Activated CD4-positive, alpha-beta T cell treated with anti-CD3 and anti-CD28 coated beads, Interleukin-2, amount 10 ng/mL, durations not matched to agents 24 days and 14 days (primary cell): ENCODE measurements around the gene ADGRG6. TPM values are rescaled to one million over a fixed set of nuclear protein-coding genes. Genes with fewer than 3 reads are reported as not detected.

ENCODE experiments used
- DNase-seq: peaks from one replicate; pipeline ENCODE4 v3.0.0; 2022
- H3K27ac Mint-ChIP-seq: one replicate; pipeline ENCODE4 v1.8.0; 2022; ENCODE audit warnings: mild to moderate bottlenecking, mixed read lengths
- H3K27me3 Mint-ChIP-seq: one replicate; pipeline ENCODE4 v1.8.0; 2022; ENCODE audit warnings: mixed read lengths
- H3K36me3 Mint-ChIP-seq: one replicate; pipeline ENCODE4 v1.8.0; 2022; ENCODE audit warnings: low read depth, mild to moderate bottlenecking, mixed read lengths
- H3K4me1 Mint-ChIP-seq: one replicate; pipeline ENCODE4 v1.8.0; 2021; ENCODE audit warnings: mixed read lengths
- H3K4me3 Mint-ChIP-seq: one replicate; pipeline ENCODE4 v1.8.0; 2022; ENCODE audit warnings: mild to moderate bottlenecking, moderate library complexity, mixed read lengths
- H3K9me3 Mint-ChIP-seq: one replicate; pipeline ENCODE4 v1.8.0; 2021; ENCODE audit warnings: mixed read lengths
- intact Hi-C: fragments of 100-400 bp; cut with micrococcal nuclease; formaldehyde crosslinking; loops from one replicate; pipeline ENCODE4 v1.15.1; 2023
- total RNA-seq: library from RNA; stranded (reverse); gene quantifications from 2 replicates; pipeline ENCODE4 v1.2.3, GENCODE V29; 2022

ADGRG6 gene
- not detected in 2 replicates for total RNA-seq

DNA sequence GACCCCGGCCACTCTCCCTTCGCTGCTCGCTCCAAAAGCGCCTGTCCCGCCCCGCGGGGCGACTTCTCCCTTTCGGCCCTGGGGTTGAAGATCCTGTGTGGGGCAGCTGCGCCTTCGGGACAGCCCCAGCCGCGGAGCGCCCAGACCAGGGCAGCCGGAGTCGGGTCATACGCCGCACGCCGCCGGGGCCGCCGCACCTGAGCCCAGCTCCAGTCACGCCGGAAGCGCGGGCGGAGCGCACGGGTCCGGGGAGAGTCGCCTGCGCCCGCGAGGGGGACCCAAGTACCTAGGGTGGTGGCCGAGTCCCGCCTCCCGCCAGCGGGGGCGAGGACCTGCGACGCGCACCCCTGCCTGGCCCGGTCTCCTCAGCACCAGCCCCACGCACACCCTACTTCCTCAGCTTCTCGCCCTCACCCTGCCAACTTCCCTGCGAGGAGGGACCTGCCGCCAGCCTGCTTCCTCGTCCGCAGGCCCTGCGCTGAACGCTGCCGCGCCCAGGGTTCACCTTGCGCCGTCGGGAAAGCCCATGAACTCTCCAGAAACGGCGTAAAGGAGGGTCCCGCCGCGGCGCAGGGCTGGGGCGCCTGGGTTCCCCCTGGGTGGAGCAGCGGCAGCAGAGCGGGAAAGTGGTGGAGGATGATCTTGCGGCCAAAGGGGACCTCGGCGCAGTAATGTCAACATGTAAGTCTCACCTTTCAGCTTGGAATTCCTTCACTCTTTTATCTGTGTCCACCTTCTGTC lies at the start of gene ADGRG6:
TSS of gene ADGRG6 (plus strand) at position 357 of the 741 bp plus-strand sequence. CDS start at position 680, 323 bp downstream.
- no peaks in the 10 kb centered on the region for H3K9me3 Mint-ChIP-seq
- no peaks in the 10 kb centered on the region for H3K36me3 Mint-ChIP-seq
- no peak within 1 kb of the TSS for H3K27ac Mint-ChIP-seq
- H3K27me3 Mint-ChIP-seq, result peaks cover 45% of the 10 kb centered on the region
- peak within 1 kb of the TSS; percentile 81 for H3K4me3 Mint-ChIP-seq
- intact Hi-C loops, result no loop called here
- DNase-seq, result peak; percentile 74
- peaks cover 6% of the 10 kb centered on the region for H3K4me1 Mint-ChIP-seq

DNA sequence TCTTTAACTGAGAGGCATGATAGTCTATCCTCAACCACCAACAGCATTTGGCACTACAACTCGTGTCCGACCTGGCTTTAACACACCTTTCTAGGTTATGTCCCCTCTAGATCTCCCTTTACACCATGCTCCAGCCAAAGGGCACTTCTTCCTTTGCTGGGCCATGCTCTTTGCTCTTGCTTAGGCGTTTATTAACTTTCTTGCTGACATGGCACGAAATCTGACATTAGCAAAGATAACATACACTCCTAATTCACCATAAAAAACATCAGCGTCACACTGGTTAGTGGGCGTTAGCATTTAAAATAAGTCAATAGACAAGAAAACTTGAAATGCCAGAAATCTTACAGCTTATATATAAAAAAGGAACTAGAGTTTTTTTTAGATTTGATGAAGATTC lies 47.3 kb upstream of the ADGRG6 start:
- H3K27ac Mint-ChIP-seq, result no peak overlapping the region
- H3K4me3 Mint-ChIP-seq, result no peak overlapping the region
- no peaks in the 10 kb centered on the region for H3K27me3 Mint-ChIP-seq
- intact Hi-C loops, result no loop called here
- no peaks in the 10 kb centered on the region for H3K36me3 Mint-ChIP-seq
- no peak for DNase-seq
- no peaks in the 10 kb centered on the region for H3K4me1 Mint-ChIP-seq
- no peaks in the 10 kb centered on the region for H3K9me3 Mint-ChIP-seq

DNA sequence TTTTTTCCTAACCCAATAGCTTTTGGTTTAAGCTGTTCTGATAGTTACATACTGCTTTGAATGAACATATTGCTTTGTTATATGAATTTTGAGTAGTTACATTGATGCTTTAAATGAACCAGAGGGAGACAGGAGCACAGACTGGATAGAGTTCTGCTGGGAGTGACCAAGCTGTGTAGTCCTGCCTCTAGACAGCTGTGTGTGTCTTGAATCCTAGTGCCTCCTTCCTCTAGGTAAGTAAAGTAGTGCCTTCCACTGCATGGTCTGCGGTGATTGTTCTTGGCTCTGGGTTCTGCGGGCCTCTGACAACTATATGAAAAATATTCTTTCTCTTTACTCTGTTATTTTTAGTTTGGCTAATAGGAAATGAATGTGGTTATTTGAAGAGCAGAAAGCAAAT lies 46.0 kb upstream of the ADGRG6 start:
- no peaks in the 10 kb centered on the region for H3K27me3 Mint-ChIP-seq
- intact Hi-C loops, result no loop called here
- H3K27ac Mint-ChIP-seq, result no peak overlapping the region
- H3K4me1 Mint-ChIP-seq, result no peaks in the 10 kb centered on the region
- no peak for DNase-seq
- no peaks in the 10 kb centered on the region for H3K36me3 Mint-ChIP-seq
- no peak overlapping the region for H3K4me3 Mint-ChIP-seq
- no peaks in the 10 kb centered on the region for H3K9me3 Mint-ChIP-seq

DNA sequence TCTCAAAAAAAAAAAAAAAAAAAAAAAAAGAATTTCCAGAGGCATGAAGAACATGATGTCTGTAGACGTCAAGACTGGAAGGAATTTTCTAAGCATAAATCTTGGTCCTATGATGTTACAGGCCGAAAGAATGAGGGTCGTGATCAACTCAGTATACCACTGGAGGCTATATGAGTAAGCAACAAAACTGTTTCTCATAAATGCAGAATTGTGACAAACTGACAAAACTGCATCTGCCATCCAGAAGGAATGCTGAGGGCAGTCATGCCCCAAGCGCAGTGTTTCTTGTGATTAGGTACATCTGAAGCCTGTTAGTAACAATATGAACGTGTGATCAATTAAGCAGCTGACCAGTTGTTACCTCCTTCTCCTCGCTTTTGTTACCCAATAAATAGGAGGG lies 43.5 kb upstream of the ADGRG6 start:
- H3K9me3 Mint-ChIP-seq, result no peaks in the 10 kb centered on the region
- no peak for DNase-seq
- H3K27ac Mint-ChIP-seq, result no peak overlapping the region
- no peaks in the 10 kb centered on the region for H3K4me1 Mint-ChIP-seq
- intact Hi-C loops, result no loop called here
- no peak overlapping the region for H3K4me3 Mint-ChIP-seq
- H3K36me3 Mint-ChIP-seq, result no peaks in the 10 kb centered on the region
- H3K27me3 Mint-ChIP-seq, result peaks cover 2% of the 10 kb centered on the region

DNA sequence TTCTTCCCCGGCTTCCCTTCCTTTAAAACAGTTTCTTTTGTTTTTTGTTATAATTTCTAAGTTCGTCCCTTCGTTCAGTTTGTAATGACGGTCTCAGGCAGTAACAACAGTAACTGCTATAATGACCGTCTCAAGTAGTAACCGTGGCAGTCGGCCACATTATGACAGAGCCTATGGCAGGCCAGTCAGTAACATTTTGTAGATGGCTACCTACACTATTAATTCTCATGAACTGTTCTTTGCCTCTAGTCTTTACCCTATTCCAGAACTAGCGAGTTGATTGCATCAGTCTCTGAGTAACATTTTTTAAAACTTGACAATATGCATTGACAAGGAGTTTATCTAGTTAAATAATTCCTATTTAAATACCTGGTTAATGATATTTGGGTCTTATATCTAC lies 43.0 kb upstream of the ADGRG6 start:
- intact Hi-C loops, result no loop called here
- H3K4me1 Mint-ChIP-seq, result no peaks in the 10 kb centered on the region
- no peak for DNase-seq
- no peaks in the 10 kb centered on the region for H3K9me3 Mint-ChIP-seq
- H3K36me3 Mint-ChIP-seq, result no peaks in the 10 kb centered on the region
- peaks cover 2% of the 10 kb centered on the region for H3K27me3 Mint-ChIP-seq
- H3K27ac Mint-ChIP-seq, result no peak overlapping the region
- H3K4me3 Mint-ChIP-seq, result no peak overlapping the region

DNA sequence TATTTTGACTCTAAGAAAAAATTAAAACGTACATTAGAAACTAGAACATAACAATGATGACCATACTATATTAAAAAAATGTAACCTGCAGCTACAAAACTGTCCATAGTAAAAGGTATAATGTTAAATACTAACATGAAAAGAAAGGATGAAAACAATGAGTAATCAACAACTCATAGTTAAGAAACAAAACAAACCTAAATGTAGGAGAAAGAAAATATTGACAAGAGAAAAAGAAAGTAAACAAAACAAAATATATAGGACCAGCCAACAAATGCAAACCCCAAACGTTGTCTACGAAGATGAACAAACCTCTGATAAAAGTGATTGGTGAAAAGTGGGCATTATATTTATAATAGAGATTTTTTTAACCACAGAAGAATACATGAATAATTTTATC lies 41.1 kb upstream of the ADGRG6 start:
- peaks cover 7% of the 10 kb centered on the region for H3K27me3 Mint-ChIP-seq
- H3K4me3 Mint-ChIP-seq, result no peak overlapping the region

DNA sequence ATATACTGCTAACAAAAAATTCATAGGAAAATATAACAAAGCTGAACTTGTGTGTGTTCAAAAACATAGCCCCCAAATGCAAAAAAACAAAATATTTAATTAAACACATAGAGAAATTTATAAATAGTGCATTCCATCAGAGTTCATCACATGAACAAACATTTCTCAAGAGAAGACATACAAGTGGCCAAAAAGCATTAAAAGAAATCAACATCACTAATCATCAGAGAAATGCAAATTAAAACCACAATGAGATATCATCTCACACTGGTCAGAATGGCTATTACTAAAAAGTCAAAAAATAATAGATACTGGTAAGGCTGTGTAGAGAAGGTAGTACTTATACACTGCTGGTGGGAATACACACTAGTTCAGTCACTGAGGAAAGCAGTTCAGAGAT lies 39.6 kb upstream of the ADGRG6 start:
- Mint-ChIP-seq H3K4me1 (no peaks in the 10 kb centered on the region), H3K9me3 (no peaks in the 10 kb centered on the region)

More for the DNA sequence above, 41.1 kb upstream of the ADGRG6 start:
- Mint-ChIP-seq H3K9me3 (no peaks in the 10 kb centered on the region), H3K4me1 (no peaks in the 10 kb centered on the region), H3K27ac (no peak overlapping the region), H3K36me3 (no peaks in the 10 kb centered on the region)
- no peak for DNase-seq
- intact Hi-C loops, result no loop called here

DNA sequence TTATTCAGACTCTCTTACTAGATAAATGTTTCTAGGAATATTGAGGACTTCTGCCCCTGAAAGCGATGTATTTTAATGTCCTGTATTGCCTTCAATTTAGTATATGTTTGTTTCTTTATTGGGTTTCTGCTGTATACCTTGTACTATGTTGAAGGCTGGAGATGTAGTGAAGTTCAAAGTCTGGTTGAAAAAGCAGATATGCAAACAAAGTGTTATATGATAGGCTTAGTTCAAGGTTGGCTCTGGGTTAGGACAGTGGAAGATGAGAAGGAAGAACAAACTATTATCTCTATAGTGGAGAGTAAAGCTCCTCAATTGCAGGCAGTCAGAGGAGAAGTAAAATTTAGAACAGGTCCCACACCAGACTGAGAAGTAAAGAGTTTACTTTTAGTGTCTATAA lies 36.3 kb upstream of the ADGRG6 start:
- no peaks in the 10 kb centered on the region for H3K36me3 Mint-ChIP-seq
- H3K27me3 Mint-ChIP-seq, result peaks cover 7% of the 10 kb centered on the region
- no peak overlapping the region for H3K27ac Mint-ChIP-seq
- no peak overlapping the region for H3K4me3 Mint-ChIP-seq
- no peaks in the 10 kb centered on the region for H3K4me1 Mint-ChIP-seq
- no peak for DNase-seq
- H3K9me3 Mint-ChIP-seq, result no peaks in the 10 kb centered on the region
- intact Hi-C loops, result no loop called here

More for the DNA sequence above, 39.6 kb upstream of the ADGRG6 start:
- Mint-ChIP-seq H3K27ac (no peak overlapping the region), H3K4me3 (no peak overlapping the region), H3K27me3 (peaks cover 7% of the 10 kb centered on the region), H3K36me3 (no peaks in the 10 kb centered on the region)
- intact Hi-C loops, result no loop called here
- DNase-seq, result no peak

DNA sequence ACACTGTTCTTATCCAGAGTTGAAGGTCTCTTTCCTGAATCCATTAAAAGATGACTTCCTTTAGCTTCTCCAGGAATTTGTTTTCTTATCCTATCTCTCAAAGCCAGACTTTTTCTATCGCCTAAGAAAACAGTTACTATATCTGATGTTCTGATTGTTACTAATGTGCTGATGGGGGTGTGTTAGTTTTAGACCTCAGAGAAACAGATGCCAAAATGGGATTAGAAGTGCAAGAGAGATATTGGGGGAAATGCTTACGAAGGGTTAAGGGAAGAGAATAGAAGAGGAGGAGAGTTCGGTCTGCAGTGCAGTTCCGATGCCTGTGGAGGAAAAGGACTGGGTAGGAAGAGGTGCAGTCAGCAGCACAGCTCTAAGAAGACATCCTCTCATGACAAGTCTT lies 35.7 kb upstream of the ADGRG6 start:
- DNase-seq, result no peak
- Mint-ChIP-seq H3K4me1 (no peaks in the 10 kb centered on the region), H3K4me3 (no peak overlapping the region), H3K27ac (no peak overlapping the region), H3K27me3 (peaks cover 7% of the 10 kb centered on the region), H3K9me3 (no peaks in the 10 kb centered on the region), H3K36me3 (no peaks in the 10 kb centered on the region)
- intact Hi-C loops, result no loop called here

DNA sequence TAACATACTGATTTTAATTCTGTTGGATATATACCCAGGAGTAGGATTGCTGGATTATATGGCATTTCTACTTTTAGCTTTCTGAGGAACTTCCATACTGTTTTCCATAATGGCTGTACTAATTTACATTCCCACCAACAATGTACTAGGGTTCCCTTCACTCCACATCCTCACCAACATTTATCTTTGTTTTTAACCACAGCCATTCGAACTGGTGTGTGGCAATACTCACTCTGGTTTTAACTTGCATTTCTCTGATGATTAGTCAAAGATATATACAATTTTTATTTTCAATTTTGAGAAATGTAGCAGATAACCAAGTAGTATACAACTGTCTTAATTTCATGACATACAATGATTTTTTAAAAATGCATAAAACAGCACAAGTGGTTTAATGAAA lies 30.3 kb upstream of the ADGRG6 start:
- H3K27me3 Mint-ChIP-seq, result peaks cover 9% of the 10 kb centered on the region
- H3K9me3 Mint-ChIP-seq, result no peaks in the 10 kb centered on the region
- H3K4me1 Mint-ChIP-seq, result no peaks in the 10 kb centered on the region
- no peak overlapping the region for H3K27ac Mint-ChIP-seq
- no peaks in the 10 kb centered on the region for H3K36me3 Mint-ChIP-seq
- no peak overlapping the region for H3K4me3 Mint-ChIP-seq
- DNase-seq, result no peak
- intact Hi-C loops, result no loop called here

DNA sequence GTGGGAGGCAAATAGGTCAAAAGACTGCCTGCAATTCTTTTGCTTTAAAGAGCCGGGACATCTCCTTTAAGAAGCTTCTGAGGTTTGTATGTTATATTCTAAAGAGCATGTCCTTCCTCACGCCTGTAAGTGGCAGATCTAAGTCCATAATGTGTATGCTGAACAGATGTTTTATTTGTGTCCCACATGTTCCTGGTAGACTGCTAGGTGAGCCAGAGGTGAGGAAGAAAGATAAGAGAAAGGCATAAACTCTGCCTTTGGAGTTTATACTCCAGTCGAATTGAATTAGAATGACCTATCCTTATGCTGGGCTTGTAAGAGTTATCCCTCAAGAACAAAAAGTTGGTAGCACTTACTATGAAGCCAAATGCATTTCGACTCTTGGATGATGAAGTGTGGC lies 27.2 kb upstream of the ADGRG6 start:
- intact Hi-C loops, result no loop called here
- Mint-ChIP-seq H3K36me3 (no peaks in the 10 kb centered on the region), H3K27ac (no peak overlapping the region), H3K4me1 (no peaks in the 10 kb centered on the region), H3K4me3 (no peak overlapping the region), H3K9me3 (no peaks in the 10 kb centered on the region), H3K27me3 (peaks cover 11% of the 10 kb centered on the region)
- no peak for DNase-seq

DNA sequence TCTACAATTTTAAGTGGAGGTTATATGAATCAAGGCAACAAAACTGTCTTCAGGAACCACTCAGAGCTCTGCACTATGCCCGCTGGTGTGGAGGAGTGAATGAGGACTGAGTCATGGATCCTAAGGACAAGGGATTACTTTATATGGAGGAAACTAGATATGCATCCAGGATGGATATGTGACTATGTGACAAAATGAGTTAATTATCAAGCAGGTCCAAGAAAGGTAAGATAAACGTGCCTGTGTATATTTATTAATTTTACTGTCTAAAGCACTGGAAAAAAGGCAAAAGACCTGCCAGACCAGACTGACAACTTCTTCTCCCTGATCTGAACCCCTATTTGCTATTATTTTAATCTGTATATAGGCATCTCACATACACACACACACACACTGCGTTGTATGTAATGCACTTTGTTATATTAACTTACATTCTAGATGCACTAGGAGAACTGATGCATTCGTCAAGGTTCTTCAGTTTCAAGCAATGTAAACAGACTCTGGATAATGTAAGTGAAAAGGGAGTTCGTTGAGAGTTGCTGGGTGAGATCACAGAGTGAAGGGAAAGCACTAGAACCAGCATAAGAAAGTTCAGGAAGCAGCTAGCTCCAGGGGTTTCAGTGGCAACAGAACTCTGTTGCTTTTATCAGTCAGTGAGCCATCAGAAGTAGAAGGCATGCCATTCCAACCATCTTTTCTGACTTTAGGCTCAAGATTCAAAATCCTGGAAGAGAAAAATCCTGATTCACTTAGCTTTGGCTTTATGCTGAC lies 26.4 kb upstream of the ADGRG6 start:
- H3K9me3 Mint-ChIP-seq, result no peaks in the 10 kb centered on the region
- H3K36me3 Mint-ChIP-seq, result no peaks in the 10 kb centered on the region
- H3K4me3 Mint-ChIP-seq, result no peak overlapping the region
- intact Hi-C loops, result no loop called here
- H3K27ac Mint-ChIP-seq, result no peak overlapping the region
- H3K4me1 Mint-ChIP-seq, result no peaks in the 10 kb centered on the region
- DNase-seq, result no peak
- H3K27me3 Mint-ChIP-seq, result peaks cover 11% of the 10 kb centered on the region

DNA sequence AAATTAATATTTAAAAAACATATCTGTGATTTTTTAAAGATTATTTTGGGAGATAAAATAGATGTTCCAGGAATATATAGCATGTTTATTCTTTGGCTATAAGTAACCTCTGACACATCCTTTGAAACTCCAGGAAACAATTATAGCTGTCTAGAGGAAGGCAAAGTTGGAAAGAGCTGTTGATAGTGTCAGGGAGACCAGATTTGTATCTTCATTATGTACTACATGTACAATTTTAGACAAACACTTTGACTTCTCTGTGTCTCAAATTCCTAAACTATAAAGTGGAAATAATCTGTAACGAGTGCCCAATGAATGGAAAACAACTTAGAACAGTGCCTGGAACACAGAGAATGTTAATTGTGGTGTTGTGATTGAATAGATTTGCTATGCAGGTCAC lies 25.6 kb upstream of the ADGRG6 start:
- Mint-ChIP-seq H3K27me3 (peaks cover 11% of the 10 kb centered on the region), H3K36me3 (no peaks in the 10 kb centered on the region), H3K27ac (no peak overlapping the region), H3K4me3 (no peak overlapping the region), H3K4me1 (no peaks in the 10 kb centered on the region), H3K9me3 (no peaks in the 10 kb centered on the region)
- intact Hi-C loops, result no loop called here
- no peak for DNase-seq

DNA sequence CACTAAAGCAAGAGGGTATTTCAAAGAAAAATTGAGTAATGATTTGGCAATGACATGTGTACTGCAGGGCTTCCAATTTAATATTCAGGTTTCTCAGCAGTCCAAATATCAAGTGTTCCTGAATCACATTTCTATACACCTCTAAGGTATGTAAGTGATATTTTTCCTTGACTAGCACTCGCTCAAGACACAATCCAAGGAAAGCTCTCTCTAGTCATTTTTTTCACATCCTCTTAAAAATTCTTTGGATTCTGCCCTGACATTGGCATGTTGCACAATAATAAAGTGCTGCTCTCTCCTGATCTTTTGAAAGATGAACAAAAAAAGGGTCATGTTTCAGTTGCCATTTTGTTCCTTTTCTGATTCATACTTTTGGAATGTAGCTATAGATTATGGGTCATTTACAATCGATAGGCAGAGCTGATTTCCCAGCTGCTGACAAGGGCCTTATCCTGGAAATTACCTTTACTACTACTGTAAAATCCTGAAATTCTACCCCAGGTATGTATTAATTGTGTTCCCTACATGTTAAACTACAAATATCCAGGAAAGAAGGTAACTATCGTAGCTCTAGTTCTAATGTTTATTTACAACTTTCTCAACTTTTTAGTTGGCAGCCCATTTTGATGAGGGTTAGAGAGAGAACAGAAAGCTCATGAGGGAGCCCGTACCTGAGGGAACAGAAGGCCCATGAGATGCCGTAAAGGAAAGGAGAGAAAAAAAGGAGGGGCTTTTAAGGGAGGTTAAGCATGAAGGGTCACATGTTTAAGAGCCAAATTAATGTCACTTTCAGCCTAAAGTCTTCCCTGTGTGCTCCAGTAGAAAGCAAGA lies 22.2 kb upstream of the ADGRG6 start:
- Mint-ChIP-seq H3K36me3 (no peaks in the 10 kb centered on the region), H3K27me3 (peaks cover 8% of the 10 kb centered on the region), H3K9me3 (no peaks in the 10 kb centered on the region), H3K27ac (no peak overlapping the region), H3K4me1 (no peaks in the 10 kb centered on the region), H3K4me3 (no peak overlapping the region)
- intact Hi-C loops, result no loop called here
- DNase-seq, result no peak
